ENCODE results near the gene PRRT4. TPM values are rescaled to one million over a fixed set of nuclear protein-coding genes. Genes with fewer than 3 reads are reported as not detected.
A peak's percentile ranks its signal among the peaks of the same experiment; 100 is the strongest.

PRRT4 gene
- total and polyA plus RNA-seq, 2 of the 13 experiments (the other 11 are each of a cell fraction or from before 2014, with no cell fraction given) = not detected

GRCh38 chr7:128343554-128344430, 17.7 kb downstream of the PRRT4 start, which contains the start of gene RBM28 (continued):
- TF ChIP-seq ZBTB10 (CRISPR knock-in tag; IDR thresholded peaks at IDR 0.05; ENCODE audit: borderline replicate concordance) (peak; percentile 57; the same call in 1 of the 2 replicates), ATF7 (IDR thresholded peaks at IDR 0.05) (no peak), ATF7 (CRISPR knock-in tag; IDR thresholded peaks at IDR 0.05) (peak; percentile 87), NCOA1 (CRISPR knock-in tag; IDR thresholded peaks at IDR 0.05) (peak; percentile 61; the same call in 1 of the 2 replicates), ZNF142 (CRISPR knock-in tag; IDR thresholded peaks at IDR 0.05) (peak; percentile 95), PLSCR1 (CRISPR knock-in tag; IDR thresholded peaks at IDR 0.05; ENCODE audit: borderline replicate concordance) (peak; percentile 72; the same call in 1 of the 2 replicates), HNRNPH1 (optimal IDR thresholded peaks at IDR 0.05; ENCODE audit: low read depth, low read length) (peak; percentile 65), ZNF530 (CRISPR knock-in tag; IDR thresholded peaks at IDR 0.05; ENCODE audit: low read depth) (no peak), TEAD3 (CRISPR knock-in tag; optimal IDR thresholded peaks at IDR 0.05; ENCODE audit: borderline replicate concordance) (peak; percentile 87), CAMTA2 (CRISPR knock-in tag; IDR thresholded peaks at IDR 0.05; ENCODE audit: borderline replicate concordance) (0 out of 2 replicates have a peak, but pooled peaks have one; percentile 72), FOXO1 (CRISPR knock-in tag; IDR thresholded peaks at IDR 0.05) (peak; percentile 83), CREBL2 (CRISPR knock-in tag; IDR thresholded peaks at IDR 0.05; ENCODE audit: borderline replicate concordance) (peak; percentile 98), PATZ1 (CRISPR knock-in tag; IDR thresholded peaks at IDR 0.05) (peak; percentile 78), IRF9 (CRISPR knock-in tag; IDR thresholded peaks at IDR 0.05; ENCODE audit: borderline replicate concordance) (peak; percentile 97), ZNF207 (IDR thresholded peaks at IDR 0.05; ENCODE audit: borderline replicate concordance) (no peak)

Measured in HepG2 (cell line).